Lower leg skin (tissue), 4 donors: ENCODE measurements around the gene P2RY1. TPM values are rescaled to one million over a fixed set of nuclear protein-coding genes. Genes with fewer than 3 reads are reported as not detected.

Experiments used
- DNase-seq, 2 donors: peaks; one replicate each; pipeline ENCODE4 v3.0.0-alpha.2; 2019; ENCODE audit warnings: low spot score in 2 of 2
- H3K4me3 ChIP-seq: fragments of 200-600 bp; sonication (generic); 2 replicates; pipeline ENCODE4 v1.5.1; 2017; ENCODE audit warnings: mild to moderate bottlenecking, low read depth; ENCODE audit not compliant: poor library complexity, severe bottlenecking
- POLR2A ChIP-seq, 2 donors: fragments of 450-650 bp; IDR thresholded peaks; one replicate each; pipeline ENCODE4 v1.6.1; 2016 to 2017; ENCODE audit warnings: antibody characterized with exemption in 2 of 2, mild to moderate bottlenecking in 1 of 2, moderate library complexity in 1 of 2
- WGBS, 2 donors: methylation state at CpG; one replicate each; pipeline ENCODE4 v1.1.5; 2018; 5-methylcytosine and 5-hydroxymethylcytosine counted together
- intact Hi-C: fragments of 100-400 bp; cut with DNase I; formaldehyde crosslinking; loops from one replicate; pipeline ENCODE4 v1.15.0; 2023; ENCODE audit warnings: low total_unique reads
- total RNA-seq, 4 donors: library from RNA; depleted of rRNA; stranded (reverse); fragments of >200 nt; gene quantifications; one replicate each; pipeline ENCODE4 v1.1.0, GENCODE V29; 2016
- TF ChIP-seq, protein P1 (sequence below), 3 donors: fragments of 450-650 bp; IDR thresholded peaks; one replicate each; pipeline ENCODE4 v1.5.1; 2016; ENCODE audit warnings: antibody characterized with exemption in 3 of 3, mild to moderate bottlenecking in 3 of 3, moderate library complexity in 2 of 3

The P2RY1 gene
- total RNA-seq, 4 donors from 2014 or later, result 11.6 to 18.6 (median 16.0) TPM

DNA sequence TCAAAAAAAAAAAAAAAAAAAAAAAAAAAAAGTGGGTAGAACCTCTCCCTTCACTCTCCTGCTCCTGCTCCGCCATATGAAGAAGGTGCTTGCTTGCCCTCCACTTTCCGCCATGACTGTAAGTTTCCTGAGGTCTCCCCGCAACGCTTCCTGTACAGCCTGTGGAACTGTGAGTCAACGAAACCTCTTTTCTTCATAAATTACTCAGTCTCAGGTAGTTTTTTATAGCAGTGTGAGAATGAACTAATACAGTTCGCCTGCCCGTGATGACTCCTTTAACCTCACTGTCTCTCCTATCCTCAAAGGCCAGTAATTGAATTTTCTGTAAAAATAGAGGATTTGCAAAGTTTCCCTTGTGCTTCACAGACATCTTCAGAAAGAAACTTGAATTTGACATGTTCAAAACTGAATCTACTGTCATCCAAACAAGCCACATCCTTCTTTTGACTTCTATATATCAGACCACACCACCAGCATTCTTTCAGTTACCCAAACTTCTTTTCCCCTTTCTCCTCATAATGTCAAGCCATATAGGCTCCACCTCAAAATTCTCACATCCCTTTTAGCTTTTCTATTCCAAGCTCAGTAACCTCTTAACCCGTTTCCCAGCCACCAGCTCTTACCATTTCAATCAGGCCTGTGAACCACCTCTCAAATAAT lies 44.3 kb downstream of the P2RY1 start:
- DNase-seq, result no peak
- H3K4me3 ChIP-seq, result no peak overlapping the region
- intact Hi-C loops, result no loop called here
- 90 to 93% methylated on average over 8 of the region's 8 CpGs for WGBS, 2 donors
- TF ChIP-seq, protein P1, sequence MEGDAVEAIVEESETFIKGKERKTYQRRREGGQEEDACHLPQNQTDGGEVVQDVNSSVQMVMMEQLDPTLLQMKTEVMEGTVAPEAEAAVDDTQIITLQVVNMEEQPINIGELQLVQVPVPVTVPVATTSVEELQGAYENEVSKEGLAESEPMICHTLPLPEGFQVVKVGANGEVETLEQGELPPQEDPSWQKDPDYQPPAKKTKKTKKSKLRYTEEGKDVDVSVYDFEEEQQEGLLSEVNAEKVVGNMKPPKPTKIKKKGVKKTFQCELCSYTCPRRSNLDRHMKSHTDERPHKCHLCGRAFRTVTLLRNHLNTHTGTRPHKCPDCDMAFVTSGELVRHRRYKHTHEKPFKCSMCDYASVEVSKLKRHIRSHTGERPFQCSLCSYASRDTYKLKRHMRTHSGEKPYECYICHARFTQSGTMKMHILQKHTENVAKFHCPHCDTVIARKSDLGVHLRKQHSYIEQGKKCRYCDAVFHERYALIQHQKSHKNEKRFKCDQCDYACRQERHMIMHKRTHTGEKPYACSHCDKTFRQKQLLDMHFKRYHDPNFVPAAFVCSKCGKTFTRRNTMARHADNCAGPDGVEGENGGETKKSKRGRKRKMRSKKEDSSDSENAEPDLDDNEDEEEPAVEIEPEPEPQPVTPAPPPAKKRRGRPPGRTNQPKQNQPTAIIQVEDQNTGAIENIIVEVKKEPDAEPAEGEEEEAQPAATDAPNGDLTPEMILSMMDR (IDR thresholded peaks at IDR 0.05), result no peak
- TF ChIP-seq POLR2A (IDR thresholded peaks at IDR 0.05), result no peak

- no peak overlapping the region for H3K4me3 ChIP-seq
- WGBS, 2 donors, result 65 to 94% methylated on average over 2 of the region's 2 CpGs
- TF ChIP-seq POLR2A (IDR thresholded peaks at IDR 0.05), result no peak
- TF ChIP-seq, protein P1 (IDR thresholded peaks at IDR 0.05), result no peak
- DNase-seq, result no peak
- intact Hi-C loops, result no loop called here
These were observed 44.9 kb downstream of the P2RY1 start for GRCh38 chr3:152879790-152880174.

GRCh38 chr3:152885076-152885475 lies 50.1 kb downstream of the P2RY1 start:
- DNase-seq, result no peak
- TF ChIP-seq, protein P1 (IDR thresholded peaks at IDR 0.05), result no peak
- no peak for TF ChIP-seq POLR2A (IDR thresholded peaks at IDR 0.05)
- no peak overlapping the region for H3K4me3 ChIP-seq
- 47 to 76% methylated on average over 1 of the region's 1 CpG for WGBS, 2 donors
- intact Hi-C loops, result no loop called here
